Glomerular endothelial cell (primary cell): ENCODE data around the gene ABHD17C. TPM values are rescaled to one million over a fixed set of nuclear protein-coding genes. Genes with fewer than 3 reads are reported as not detected.
"Not testable (repeated sequence)": the region's sequence is repeated elsewhere in the genome, so short reads cannot be mapped to it uniquely, and the experiment has no call there.

Experiments used
- DNase-seq: peaks from one replicate; pipeline ENCODE4 v3.0.0-alpha.2; 2011; ENCODE audit warnings: low read depth, low spot score; ENCODE audit errors: extremely low read depth
- total RNA-seq: library from RNA; depleted of rRNA; stranded (reverse); fragments of >200 nt; gene quantifications from 2 replicates; pipeline ENCODE4 v1.2.3, GENCODE V29; 2015

Gene ABHD17C
- 4.5 and 7.3 TPM in 2 replicates for total RNA-seq

DNA sequence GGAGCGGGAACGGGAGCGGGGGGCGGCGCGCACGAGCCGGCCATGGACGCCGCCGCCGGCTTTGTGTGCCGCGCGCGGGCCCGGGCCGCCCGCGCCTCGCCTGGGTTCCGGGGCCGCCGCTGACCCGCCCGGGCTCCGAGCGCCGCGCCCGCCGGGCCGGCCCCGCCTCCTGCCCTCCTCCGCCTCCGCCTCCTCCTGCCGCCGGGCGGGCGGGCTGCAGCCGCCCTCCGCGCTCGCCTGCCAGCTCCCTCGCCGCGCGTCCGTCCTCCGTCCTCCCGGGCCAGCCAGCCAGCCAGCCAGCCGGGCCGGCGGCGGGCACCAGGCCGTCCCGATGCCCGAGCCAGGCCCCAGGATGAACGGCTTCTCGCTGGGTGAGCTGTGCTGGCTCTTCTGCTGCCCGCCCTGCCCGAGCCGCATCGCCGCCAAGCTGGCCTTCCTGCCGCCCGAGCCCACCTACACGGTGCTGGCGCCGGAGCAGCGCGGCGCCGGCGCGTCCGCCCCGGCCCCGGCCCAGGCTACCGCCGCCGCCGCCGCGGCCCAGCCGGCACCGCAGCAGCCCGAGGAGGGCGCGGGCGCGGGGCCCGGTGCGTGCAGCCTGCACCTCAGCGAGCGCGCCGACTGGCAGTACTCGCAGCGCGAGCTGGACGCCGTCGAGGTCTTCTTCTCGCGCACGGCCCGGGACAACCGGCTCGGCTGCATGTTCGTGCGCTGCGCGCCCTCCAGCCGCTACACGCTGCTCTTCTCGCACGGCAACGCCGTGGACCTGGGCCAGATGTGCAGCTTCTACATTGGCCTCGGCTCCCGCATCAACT is at the start of gene ABHD17C:
Gene ABHD17C (plus strand): TSS at position 212 of the 812 bp plus-strand sequence. CDS start 120 bp downstream, at position 332.
- DNase-seq: no peak

DNA sequence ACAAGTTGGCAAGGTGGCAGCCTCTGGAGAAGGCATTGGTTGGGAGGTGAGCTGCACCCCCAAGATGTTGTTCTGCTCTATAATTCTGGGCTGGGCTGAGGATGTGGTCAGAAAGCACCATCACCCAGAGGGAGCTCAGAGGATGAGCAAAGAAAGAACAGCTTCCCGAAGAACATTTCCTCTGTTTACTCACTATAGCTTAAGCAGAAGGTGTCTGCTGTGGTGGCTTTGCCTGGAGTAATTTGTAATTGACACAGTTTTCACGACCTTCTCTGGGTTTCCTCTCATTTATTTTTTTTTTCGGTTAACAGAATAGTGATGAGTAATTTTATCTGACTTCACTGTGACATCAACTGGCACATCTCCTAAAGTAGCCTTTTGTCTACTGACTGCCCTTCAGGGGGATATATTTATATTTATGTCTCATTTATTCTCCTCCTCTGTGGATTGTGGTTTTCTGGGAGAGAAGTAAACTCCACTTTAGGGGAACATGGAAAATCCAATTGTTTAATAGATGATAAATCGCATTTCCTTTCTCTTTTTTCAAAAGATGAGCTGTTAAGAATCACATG is 49.5 kb upstream of the ABHD17C start:
- DNase-seq: no peak

DNA sequence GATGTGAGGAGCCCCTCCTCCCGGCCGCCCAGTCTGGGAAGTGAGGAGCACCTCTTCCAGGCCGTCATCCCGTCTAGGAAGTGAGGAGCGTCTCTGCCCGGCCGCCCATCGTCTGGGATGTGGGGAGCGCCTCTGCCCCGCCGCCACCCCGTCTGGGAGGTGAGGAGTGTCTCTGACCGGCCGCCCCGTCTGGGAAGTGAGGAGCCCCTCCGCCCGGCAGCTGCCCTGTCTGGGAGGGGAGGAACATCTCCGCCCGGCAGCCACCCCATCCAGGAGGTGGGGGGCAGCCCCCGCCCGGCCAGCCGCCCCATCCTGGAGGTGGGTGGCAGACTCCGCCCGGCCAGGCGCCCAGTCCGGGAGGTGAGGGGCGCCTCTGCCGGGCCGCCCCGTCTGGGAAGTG is 47.7 kb upstream of the ABHD17C start:
- DNase-seq: not testable (repeated sequence)

DNA sequence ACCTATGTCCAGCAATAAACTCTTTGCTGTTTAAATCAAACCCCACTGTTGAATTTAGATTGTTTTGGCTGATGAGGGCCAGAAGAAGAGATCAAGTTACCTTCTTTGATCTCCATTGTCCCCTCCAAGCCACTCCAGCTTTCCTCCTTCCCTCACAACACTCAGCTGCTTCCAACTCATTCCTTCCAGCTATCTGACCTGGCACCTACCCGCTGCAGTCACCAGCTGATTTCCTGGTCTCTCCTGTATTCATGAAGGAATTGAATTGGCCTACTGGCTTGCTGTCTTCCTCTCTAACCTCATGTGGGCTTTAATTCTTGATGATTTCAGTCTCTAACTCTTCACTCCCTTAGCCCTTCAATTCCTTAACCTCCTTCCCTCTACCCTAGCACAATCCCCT is 40.8 kb upstream of the ABHD17C start:
- no peak for DNase-seq

DNA sequence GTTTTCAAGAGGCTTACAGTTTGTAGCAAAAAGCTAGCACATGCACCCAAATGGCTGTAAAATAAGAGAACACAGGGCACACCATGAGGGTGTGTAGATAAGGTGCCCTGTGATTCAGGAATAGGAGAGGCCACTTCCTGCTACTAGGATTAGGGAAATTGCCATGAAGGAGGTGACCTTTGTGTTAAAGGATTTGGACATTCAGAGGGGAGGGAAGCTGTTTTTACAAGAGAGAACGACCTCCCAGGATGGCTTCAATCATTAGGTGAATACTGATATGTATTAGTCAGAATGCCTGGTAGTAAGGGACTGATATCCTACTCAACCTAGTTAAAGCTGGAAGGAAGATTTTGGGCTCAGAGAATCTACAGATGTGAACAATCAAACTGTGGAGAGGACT is 35.7 kb upstream of the ABHD17C start:
- no peak for DNase-seq

DNA sequence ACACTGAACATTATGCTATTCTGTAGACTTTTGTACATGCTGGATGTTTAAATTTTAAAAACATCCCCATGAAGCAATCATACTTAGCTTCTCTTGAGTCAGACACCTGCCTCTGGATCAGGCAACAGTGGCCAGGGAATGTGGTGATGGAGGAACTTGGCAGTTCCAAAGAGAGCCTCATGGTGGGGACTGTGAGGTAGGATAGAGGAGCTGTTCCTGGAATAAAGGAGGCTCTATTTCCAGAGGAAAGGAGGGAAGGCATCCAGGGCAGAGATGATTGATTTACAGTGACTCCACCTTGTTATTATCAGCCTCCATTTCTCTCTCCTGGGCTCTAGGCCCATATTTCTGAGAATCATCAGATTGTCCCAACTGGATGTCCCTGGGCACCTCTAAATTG is 35.0 kb upstream of the ABHD17C start:
- DNase-seq: no peak

DNA sequence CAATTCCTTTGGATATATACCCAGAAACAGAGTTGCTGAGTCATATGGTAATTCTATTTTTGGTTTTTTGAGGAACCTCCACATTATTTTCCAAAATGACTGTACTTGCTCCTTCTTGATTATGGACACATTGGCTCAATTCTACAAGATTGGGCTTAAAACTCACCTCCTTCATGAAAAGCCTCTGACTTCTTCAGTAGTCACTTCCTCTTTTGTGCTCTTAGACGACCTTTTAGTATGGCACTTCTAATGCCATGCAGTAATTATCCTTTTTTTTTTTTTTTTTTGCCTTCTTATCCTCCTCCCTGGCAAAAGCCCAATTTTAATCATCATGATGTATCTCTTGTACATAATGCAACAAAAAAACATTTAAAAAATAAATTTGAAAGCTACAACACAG is 33.0 kb upstream of the ABHD17C start:
- DNase-seq: no peak

DNA sequence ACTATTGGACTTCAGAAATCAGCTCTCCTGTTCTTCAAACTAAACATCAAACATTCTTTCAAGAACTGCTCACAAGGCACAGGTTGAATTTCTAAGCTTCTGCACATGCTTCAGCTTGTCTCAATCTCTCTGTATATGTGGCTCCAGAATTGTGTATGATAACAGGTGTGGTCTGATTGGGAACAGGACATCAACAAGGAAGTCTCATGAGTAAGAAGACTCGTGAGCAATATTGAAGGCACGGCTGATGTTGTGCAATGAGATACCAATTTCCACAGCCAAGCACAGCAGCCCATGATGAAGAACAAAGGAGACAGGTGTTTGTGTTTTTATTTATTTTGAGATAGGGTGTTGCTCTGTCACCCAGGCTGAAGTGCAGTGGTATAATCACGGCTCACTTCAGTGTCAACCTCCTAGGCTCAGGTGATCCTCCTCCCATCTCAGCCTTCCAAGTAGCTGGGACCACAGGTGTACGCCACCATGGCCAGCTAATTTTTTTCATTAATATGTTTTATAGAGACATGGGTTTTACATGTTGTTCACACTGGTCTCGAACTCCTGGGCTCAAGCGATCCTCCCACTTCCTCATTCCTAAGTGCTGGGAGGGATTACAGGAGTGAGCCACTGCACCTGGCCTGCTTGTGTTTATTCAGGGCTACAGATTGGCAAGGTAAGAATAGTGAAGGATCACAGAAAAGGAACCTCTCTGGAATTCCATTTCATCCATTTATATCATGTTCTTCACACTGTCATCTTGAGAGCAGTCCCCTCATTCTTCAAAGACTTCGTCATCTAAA is 32.2 kb upstream of the ABHD17C start:
- no peak for DNase-seq

DNA sequence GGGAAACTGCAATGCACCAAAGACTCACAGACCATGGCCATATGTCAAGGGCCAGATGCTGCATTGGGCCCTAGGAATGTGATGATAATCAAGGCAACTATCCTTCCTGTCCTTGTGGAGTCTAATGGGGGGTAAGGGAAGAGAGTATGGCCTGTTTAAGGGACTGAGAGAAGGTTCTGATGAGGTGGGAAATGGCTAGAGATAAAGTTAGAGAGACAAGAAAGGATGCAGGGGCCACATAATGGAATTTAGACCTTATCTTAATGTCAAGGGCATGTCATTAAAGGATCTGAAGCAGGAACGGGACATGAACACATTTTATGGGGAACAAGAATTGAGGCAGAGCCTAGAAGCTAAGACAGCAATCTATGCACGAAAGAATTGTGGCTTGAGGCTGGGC is 30.0 kb upstream of the ABHD17C start:
- DNase-seq: no peak

DNA sequence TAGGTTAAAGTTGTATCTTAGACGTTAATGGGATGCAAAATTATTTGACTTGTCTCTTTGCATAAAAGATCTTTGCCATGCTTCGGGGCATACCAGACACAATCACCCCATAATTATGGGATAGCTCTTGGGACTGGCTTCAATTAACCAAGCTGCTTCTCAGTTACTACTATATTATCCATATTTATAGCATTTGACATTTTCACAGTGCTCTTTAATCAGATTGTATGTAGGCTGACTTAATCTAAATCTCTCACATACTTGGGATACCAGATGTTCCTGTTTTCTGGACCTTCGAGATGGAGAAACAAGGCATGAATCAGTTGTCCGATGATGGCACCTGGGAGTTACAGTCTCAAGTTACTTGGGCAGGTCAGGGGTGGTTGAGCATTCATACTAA is 27.2 kb upstream of the ABHD17C start:
- no peak for DNase-seq

DNA sequence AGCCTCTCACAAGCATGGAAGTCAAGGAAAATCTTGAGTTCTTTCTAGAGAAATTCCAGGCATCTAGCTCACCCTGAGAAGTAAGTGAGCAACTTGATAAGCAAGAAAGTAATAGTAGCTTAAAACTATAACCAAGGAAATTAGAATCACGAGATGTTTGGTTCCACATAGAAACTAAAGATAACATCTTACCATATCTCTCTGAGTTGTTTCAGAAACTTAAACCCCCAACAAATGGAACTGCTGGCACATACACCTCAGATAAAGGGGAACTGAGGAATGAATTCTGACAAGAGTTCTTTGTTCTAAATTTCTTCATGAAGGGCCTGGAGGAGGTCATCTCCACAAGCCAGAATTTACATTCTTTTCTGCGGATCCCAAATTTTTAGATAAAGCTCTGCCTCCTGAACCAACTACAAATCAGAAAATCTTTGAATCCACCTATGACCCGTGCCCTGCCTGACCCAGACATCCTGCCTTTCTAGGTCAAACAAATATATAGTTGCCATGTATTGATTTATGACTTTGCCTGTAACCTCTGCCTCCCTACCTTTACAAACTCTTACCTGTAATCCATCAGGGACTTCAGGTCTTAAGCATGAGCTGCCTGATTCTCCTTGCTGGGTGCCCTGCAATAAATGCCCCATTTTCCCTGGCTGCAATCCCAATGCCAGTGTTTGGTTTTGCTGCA is 26.4 kb upstream of the ABHD17C start:
- no peak for DNase-seq

DNA sequence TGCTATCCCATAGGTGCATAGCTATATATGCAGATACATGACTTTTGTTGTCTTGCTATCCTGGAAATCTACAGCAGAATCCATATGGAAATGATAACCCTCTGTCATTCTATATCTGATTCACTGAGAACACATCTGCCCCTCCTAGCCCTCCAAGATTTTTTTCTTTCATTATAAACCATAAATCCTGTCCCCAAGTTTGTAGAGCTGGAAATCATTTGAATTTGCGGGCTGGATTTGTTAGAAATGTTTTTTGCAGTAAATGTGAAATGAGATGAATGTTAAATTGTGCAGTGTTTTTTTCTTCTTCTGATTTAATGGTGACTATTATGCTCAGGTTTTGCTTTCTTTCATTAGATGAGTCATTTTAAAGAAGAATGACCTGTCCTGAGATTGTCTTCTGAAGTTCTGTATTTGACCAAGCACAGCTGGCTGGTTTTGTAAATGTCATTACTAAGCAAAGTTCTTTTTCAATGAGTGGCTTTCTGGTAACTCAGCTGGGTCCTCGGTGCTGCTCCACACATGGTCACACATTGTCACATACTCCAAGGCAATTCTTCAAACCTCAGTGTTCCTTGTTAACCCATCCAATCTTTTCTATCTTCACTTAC is 25.3 kb upstream of the ABHD17C start:
- no peak for DNase-seq

DNA sequence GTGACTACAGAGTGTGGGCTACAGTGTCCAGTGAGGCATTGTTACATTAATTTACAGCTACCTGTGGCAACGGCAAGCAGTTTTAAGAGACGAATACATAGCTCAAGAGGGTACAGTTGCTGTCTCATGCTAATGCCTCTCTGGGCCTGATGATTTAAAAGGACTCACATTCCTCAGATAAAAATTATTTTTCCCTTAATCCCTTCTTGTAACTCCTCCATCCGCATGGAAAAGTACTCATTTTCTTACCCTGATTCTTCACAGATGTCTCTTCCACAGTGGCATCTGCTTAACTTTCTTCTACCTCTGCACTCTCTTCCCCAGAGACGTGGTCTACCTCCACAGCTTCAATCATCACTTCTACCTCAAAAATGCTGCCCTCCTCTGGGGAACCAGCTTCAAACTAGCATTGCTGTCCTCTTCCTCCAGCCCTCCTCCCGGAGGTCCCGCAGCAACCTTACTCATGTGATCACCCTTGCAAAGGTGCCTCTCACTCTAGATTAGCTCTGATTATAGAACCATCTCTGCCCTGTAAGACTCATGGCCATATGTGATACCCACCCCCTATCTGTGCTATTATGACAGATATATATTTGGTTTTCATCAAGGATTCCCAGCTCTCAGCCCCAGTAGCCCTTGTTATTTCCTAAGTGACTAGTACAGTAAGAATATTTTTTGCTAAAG is 21.4 kb upstream of the ABHD17C start:
- no peak for DNase-seq

DNA sequence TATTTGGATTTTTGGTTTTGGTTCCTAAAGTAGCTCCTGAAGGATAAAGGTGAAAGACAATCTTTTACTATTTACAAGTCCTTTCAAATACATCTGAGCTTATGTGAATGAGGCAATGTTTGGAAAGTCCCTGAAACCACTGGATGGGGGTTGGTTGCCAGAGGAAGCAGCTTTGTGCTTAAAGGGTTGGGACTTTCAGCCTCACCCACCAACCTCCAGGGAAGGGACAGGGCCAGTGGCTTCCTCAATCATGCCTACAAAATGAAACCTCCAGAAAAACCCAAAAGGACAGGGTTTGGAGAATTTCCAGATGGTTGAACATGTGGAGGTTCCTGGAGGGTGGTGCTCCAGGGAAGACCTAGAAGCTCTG is 20.9 kb upstream of the ABHD17C start:
- DNase-seq: no peak

DNA sequence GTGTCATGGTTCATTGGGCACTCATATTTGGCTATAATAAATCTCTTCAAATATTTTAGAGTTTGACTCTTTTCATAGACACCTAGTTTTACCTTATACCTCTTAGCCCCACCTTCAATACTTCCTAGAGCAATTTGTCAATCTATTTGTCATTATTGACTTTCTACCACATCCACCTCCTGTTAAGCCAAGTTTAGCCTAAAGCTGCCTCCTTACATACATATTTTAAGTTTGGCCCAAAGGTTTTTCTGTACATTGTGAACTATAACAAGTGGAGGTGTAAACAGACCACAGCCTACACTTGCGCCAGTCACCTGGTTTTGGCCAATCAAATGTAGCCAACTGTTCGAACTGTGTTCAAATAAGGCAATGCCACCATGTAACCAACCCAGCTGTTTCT is 18.1 kb upstream of the ABHD17C start:
- DNase-seq: no peak

DNA sequence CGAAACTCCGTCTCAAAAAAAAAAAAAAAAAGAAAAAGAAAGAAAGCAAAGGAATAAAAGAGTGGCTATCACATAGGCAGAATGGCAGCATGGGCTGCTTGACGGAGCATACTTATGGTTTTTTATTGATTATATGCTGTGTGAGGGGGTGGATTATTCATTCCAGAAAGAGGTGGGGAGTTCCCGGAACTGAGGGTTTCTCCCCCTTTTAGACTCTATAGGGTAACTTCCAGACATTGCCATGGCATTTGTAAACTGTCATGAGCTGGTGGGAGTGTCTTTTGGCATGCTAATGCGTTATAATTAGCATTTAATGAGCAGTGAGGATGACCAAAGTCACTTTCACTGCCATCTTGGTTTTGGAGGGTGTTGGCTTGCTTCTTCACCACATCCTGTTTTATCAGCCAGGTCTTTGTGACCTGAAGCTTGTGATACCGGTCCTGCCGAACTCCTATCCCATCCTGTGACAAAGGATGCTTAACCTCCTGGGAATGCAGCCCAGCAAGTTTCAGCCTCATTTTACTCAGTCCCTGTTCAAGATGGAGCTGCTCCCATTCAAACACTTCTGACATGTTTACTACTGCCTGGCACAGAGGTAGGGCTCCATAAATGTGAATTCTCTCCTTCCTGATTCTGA is 15.8 kb upstream of the ABHD17C start:
- no peak for DNase-seq

DNA sequence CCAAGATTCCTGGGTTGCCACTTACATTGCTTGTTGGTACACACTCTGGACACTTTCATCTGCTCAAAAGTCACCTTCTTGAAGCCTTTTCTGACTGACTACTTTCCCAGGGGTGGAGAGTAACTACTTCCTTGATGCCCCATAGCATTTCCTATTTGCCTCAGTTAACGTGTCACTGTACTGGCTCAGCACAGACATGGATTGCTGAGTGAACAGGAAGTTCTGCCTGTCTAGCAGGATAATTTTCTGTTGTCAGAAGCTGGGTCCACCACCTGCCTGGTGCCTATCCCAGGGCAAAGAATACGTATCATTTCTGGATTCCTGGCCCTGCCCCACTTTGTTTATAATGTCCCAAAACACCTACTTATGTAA is 15.3 kb upstream of the ABHD17C start:
- DNase-seq: no peak

DNA sequence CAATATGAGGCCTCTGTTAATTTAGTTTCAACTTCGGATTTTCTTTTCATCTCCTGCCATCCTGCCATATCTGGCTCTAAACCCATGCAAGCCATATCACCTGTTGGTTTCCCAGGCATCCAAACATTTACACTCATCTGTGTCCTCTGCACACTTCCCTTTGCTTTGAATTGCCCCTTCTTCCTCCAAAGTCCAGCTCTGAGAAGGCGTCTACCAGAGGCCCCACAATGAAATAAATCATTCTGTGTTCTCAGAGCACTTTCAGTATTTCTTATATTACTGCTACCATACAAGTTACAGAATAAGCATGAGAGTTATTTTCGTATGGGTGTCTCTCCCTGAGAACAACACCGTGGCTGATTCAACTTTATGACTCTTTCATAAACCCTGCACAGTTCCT is 12.9 kb upstream of the ABHD17C start:
- no peak for DNase-seq

DNA sequence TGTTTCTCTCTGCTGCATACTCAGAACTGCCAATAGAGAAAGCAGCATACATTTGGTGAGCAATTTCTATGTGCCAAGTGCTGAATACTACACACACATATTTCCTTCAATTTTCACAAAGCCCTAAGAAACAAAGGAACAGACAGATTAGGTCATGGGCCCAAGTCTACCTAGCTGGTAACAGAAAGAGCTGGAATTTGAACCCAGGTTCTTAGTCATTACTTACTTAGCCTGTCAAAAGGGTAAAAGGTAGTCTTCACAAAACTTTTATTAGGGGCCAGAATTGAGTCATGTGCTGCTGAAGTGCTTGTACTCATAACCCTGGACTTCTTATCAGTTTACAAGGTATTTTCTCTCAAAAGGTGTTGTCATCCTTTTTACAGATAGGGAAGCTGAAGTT is 10.4 kb upstream of the ABHD17C start:
- no peak for DNase-seq

DNA sequence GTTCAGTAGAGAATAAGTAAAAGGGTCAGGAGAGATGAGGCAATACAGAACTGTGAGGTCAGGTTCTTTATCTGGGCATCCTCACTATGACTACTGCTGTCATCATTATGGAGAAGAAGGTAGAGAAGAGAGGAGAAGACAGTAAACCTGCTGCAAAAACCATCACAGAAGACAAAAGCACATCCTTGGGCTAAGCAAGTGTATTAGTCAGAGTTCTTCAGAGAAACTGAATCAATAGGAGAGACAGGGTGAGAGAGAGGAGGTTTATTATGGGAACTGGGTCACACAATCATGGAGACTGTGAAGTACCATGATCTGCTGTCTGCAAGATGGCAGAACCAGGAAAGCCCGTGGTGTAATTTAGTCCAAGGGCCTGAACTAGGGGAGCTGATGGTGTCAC is 9.5 kb upstream of the ABHD17C start:
- no peak for DNase-seq
